SK-N-SH (cell line): ENCODE results near the gene SPI1. TPM values are rescaled to one million over a fixed set of nuclear protein-coding genes. Genes with fewer than 3 reads are reported as not detected.
"Not testable (repeated sequence)": the region's sequence is repeated elsewhere in the genome, so short reads cannot be mapped to it uniquely, and the experiment has no call there.

Experiments used
- CTCF ChIA-PET: fragments of 300-600, 350-600 bp; formaldehyde crosslinking; extraction: SDS; loops from one replicate; lab custom pipeline; 2021; lab: Yijun Ruan, JAX
- POLR2A ChIA-PET: fragments of 350-600 bp; sonication (Branson Sonifier 250); formaldehyde crosslinking; extraction: SDS; loops from one replicate; lab custom pipeline; 2020; ENCODE audit warnings: antibody characterized with exemption, inconsistent platforms; lab: Yijun Ruan, JAX
- DNase-seq: peaks from one replicate; pipeline ENCODE4 v3.0.0; 2012
- H2AFZ ChIP-seq: fragments of 200-600 bp; sonication (generic); 2 replicates; pipeline ENCODE4 v1.8.1; 2016; ENCODE audit warnings: antibody characterized with exemption, mild to moderate bottlenecking, low read depth
- H3F3A ChIP-seq: fragments of 200-600 bp; sonication (generic); replicated peaks from 2 replicates; pipeline ENCODE3; 2016; ENCODE audit warnings: antibody characterized with exemption, mild to moderate bottlenecking; ENCODE audit not compliant: insufficient read depth
- H3K27ac ChIP-seq, 2 experiments: fragments of 200-500 bp in 1 of 2; fragments of 200-600 bp in 1 of 2; sonication (Bioruptor generic) in 1 of 2; sonication (generic), shearing (Covaris generic) in 1 of 2; 2 replicates each; pipeline versions ENCODE4 v1.5.1 to v1.6.1; 2014 to 2016; ENCODE audit warnings: low read depth in 2 of 2, inconsistent platforms in 1 of 2, low read length in 1 of 2, mild to moderate bottlenecking in 1 of 2, mixed read lengths in 1 of 2
- H3K27me3 ChIP-seq: fragments of 200-600 bp; sonication (generic), shearing (Covaris generic); 2 replicates; pipeline ENCODE4 v1.6.1; 2016; ENCODE audit warnings: mixed run types; ENCODE audit not compliant: insufficient read depth
- H3K36me3 ChIP-seq, 2 experiments: fragments of 200-500 bp in 1 of 2; fragments of 200-600 bp in 1 of 2; sonication (Bioruptor generic) in 1 of 2; sonication (generic) in 1 of 2; replicated peaks in 1 of 2; 2 replicates each; pipeline versions ENCODE3 to v1.5.1; 2014 to 2016; ENCODE audit warnings: low read length in 1 of 2, mild to moderate bottlenecking in 1 of 2; ENCODE audit not compliant: insufficient read depth in 2 of 2, control insufficient read depth in 1 of 2
- H3K4me1 ChIP-seq, 2 experiments: fragments of 200-500 bp in 1 of 2; fragments of 200-600 bp in 1 of 2; sonication (Bioruptor generic) in 1 of 2; sonication (generic), shearing (Covaris generic) in 1 of 2; 2 replicates each; pipeline versions ENCODE4 v1.5.1 to v1.6.1; 2014 to 2016; ENCODE audit warnings: low read depth in 1 of 2, low read length in 1 of 2, mixed run types in 1 of 2; ENCODE audit not compliant: insufficient read depth in 2 of 2, control insufficient read depth in 1 of 2
- H3K4me2 ChIP-seq: fragments of 200-600 bp; sonication (generic), shearing (Covaris generic); 2 replicates; pipeline ENCODE4 v1.6.1; 2017; ENCODE audit warnings: mixed run types
- H3K4me3 ChIP-seq, 2 experiments: fragments of 200-500 bp in 1 of 2; fragments of 200-600 bp in 1 of 2; sonication (Bioruptor generic) in 1 of 2; sonication (generic), shearing (Covaris generic) in 1 of 2; 2 replicates each; pipeline versions ENCODE4 v1.5.1 to v1.8.1; 2014 to 2016; ENCODE audit warnings: low read depth in 2 of 2, inconsistent platforms in 1 of 2, low read length in 1 of 2, mild to moderate bottlenecking in 1 of 2, mixed read lengths in 1 of 2, moderate library complexity in 1 of 2
- H3K79me2 ChIP-seq: fragments of 200-600 bp; sonication (generic); 2 replicates; pipeline ENCODE4 v1.8.1; 2017; ENCODE audit warnings: mild to moderate bottlenecking; ENCODE audit not compliant: insufficient read depth
- H3K9ac ChIP-seq: fragments of 200-600 bp; sonication (generic); 2 replicates; pipeline ENCODE4 v1.6.1; 2017; ENCODE audit warnings: mixed run types
- H3K9me2 ChIP-seq: fragments of 200-600 bp; sonication (generic); 2 replicates; pipeline ENCODE4 v1.6.1; 2017; ENCODE audit warnings: mixed run types
- H3K9me3 ChIP-seq: fragments of 200-600 bp; sonication (generic); 2 replicates; pipeline ENCODE4 v1.6.1; 2017; ENCODE audit warnings: mixed run types, mild to moderate bottlenecking, moderate library complexity
- H4K20me1 ChIP-seq: fragments of 200-600 bp; sonication (generic); 2 replicates; pipeline ENCODE4 v1.6.1; 2017; ENCODE audit warnings: mild to moderate bottlenecking, mixed run types; ENCODE audit not compliant: insufficient read depth
- CHD2 ChIP-seq: fragments of 150-350 bp; IDR thresholded peaks from 2 replicates; pipeline ENCODE4 v1.6.1; 2018; ENCODE audit warnings: low read length; ENCODE audit not compliant: partially characterized antibody
- GABPA ChIP-seq: IDR thresholded peaks from 2 replicates; pipeline ENCODE4 v1.4.0; 2012; ENCODE audit warnings: low read depth, mild to moderate bottlenecking
- NRF1 ChIP-seq: IDR thresholded peaks from 2 replicates; pipeline ENCODE4 v1.6.1; 2012; ENCODE audit warnings: low read depth, mild to moderate bottlenecking, low read length
- SIN3A ChIP-seq: IDR thresholded peaks from 2 replicates; pipeline ENCODE4 v1.6.1; 2012; ENCODE audit warnings: low read depth, mild to moderate bottlenecking, low read length, moderate library complexity, borderline replicate concordance
- TEAD4 ChIP-seq: IDR thresholded peaks from 2 replicates; pipeline ENCODE4 v1.4.0; 2012; ENCODE audit warnings: mild to moderate bottlenecking, borderline replicate concordance; ENCODE audit not compliant: insufficient read depth
- WGBS: methylation state at CpG from one replicate; pipeline ENCODE4 v1.1.6; 2017; ENCODE audit warnings: low lambda C conversion rate; 5-methylcytosine and 5-hydroxymethylcytosine counted together
- polyA plus RNA-seq, 3 experiments: library from polyadenylated mRNA; depleted of rRNA; stranded (reverse); fragments of >200 nt; gene quantifications; 2 replicates each; pipeline ENCODE4 v1.2.3, GENCODE V29; 2012
- TF ChIP-seq, protein P1 (sequence below): fragments of 200-600 bp; sonication (generic); IDR thresholded peaks from 2 replicates; pipeline ENCODE4 v1.6.1; 2017; ENCODE audit warnings: antibody characterized with exemption, mild to moderate bottlenecking, moderate library complexity
- TF ChIP-seq, protein P2 (sequence below): fragments of 150-350 bp; IDR thresholded peaks from 2 replicates; pipeline ENCODE4 v1.6.1; 2016; ENCODE audit warnings: mild to moderate bottlenecking, low read depth, low read length
- TF ChIP-seq, protein P3 (sequence below): IDR thresholded peaks from 2 replicates; pipeline ENCODE4 v1.4.0; 2012; ENCODE audit warnings: low read depth

The SPI1 gene
- polyA plus RNA-seq, 1 of the 3 experiments (the other 2 are of a cell fraction): not detected

DNA sequence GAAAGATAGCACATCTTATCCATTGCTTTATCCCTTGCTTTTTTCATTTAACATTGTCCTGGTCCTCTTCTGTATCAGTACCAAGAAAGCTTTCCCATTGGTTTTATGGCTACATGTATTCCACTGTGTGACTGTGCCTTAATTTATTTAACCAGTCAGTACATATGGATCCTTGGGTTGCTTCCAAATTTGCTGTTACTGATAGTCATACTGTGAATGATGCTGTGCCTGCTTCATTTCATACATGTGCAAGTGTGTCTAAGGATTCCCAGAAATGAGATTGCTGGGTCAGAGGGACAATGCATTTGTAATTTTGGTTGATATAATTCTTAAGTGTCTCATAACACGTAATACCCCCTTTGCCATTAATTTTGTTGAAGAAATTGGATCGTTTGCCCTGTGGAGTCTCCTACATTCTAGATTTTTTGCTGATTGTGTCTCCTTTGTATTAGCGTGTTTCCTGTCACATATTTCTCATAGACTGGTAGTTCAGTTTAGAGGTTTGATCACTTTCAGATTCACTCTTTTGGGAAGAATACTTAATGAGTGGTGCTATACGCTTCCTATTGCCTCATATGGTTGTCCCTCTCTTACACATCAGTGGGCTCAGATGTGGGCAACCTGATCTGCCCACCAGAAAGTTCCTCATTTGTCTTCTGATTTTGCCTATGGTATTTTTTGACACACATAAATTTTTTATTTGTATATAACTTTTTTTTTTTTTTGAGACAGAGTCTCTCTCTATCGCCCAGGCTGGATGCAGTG lies 61.1 kb downstream of the SPI1 start:
- H3F3A ChIP-seq: no peaks in the 10 kb centered on the region
- no peak overlapping the region for H3K4me3 ChIP-seq
- POLR2A ChIA-PET: no interaction called here
- no peaks in the 10 kb centered on the region for H3K27me3 ChIP-seq
- no peaks in the 10 kb centered on the region for H3K9me2 ChIP-seq
- TF ChIP-seq NRF1 (no peak), SIN3A (no peak), GABPA (no peak), TEAD4 (no peak), CHD2 (no peak)
- TF ChIP-seq, protein P1, sequence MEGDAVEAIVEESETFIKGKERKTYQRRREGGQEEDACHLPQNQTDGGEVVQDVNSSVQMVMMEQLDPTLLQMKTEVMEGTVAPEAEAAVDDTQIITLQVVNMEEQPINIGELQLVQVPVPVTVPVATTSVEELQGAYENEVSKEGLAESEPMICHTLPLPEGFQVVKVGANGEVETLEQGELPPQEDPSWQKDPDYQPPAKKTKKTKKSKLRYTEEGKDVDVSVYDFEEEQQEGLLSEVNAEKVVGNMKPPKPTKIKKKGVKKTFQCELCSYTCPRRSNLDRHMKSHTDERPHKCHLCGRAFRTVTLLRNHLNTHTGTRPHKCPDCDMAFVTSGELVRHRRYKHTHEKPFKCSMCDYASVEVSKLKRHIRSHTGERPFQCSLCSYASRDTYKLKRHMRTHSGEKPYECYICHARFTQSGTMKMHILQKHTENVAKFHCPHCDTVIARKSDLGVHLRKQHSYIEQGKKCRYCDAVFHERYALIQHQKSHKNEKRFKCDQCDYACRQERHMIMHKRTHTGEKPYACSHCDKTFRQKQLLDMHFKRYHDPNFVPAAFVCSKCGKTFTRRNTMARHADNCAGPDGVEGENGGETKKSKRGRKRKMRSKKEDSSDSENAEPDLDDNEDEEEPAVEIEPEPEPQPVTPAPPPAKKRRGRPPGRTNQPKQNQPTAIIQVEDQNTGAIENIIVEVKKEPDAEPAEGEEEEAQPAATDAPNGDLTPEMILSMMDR: no peak
- TF ChIP-seq, protein P2, sequence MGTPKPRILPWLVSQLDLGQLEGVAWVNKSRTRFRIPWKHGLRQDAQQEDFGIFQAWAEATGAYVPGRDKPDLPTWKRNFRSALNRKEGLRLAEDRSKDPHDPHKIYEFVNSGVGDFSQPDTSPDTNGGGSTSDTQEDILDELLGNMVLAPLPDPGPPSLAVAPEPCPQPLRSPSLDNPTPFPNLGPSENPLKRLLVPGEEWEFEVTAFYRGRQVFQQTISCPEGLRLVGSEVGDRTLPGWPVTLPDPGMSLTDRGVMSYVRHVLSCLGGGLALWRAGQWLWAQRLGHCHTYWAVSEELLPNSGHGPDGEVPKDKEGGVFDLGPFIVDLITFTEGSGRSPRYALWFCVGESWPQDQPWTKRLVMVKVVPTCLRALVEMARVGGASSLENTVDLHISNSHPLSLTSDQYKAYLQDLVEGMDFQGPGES: no peak
- TF ChIP-seq, protein P3, sequence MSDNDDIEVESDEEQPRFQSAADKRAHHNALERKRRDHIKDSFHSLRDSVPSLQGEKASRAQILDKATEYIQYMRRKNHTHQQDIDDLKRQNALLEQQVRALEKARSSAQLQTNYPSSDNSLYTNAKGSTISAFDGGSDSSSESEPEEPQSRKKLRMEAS: no peak
- TF ChIP-seq, all 33 proteins: peak for 0
- Histone ChIP-seq H2AFZ (no peak overlapping the region), H3K27ac (no peak overlapping the region), H3K4me2 (no peak overlapping the region), H4K20me1 (no peaks in the 10 kb centered on the region), H3K9me3 (no peaks in the 10 kb centered on the region), H3K79me2 (no peaks in the 10 kb centered on the region), H3K4me1 (no peaks in the 10 kb centered on the region), H3K9ac (no peak overlapping the region), H3K36me3 (peaks cover 29 to 38% of the 10 kb centered on the region in 2 experiments)
- CTCF ChIA-PET: interaction anchor here (0.7 to 1.0 kb wide), 4 partner anchors 19 to 113 kb away, joined by 3 to 4 read pairs (median 3); no protein-coding TSS in a partner anchor
- WGBS: 96% methylated on average over 5 of the region's 5 CpGs
- no peak for DNase-seq

DNA sequence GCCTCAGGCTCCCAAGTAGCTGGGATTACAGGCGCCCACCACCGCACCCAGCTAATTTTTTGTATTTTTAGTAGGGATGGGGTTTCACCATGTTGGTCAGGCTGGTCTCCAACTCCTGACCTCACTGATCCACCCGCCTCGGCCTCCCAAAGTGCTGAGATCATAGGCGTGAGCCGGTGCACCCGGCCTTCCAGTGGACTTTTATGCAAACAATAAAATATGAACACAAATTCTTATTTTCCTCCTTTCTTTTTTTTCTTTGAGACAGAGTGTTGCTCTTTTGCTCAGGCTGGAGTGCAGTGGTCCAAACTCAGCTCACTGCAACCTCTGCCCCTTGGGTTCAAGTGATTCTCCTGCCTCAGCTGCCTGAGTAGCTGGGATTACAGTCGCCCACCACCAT lies 61.8 kb downstream of the SPI1 start:
- H3K27ac ChIP-seq, H3K4me1 ChIP-seq, H3K27me3 ChIP-seq, H2AFZ ChIP-seq, H3K9me2 ChIP-seq, H3F3A ChIP-seq, H3K79me2 ChIP-seq, H4K20me1 ChIP-seq, DNase-seq, H3K4me2 ChIP-seq, H3K9me3 ChIP-seq, POLR2A ChIA-PET, H3K9ac ChIP-seq, H3K4me3 ChIP-seq: not testable (repeated sequence)
- 99% methylated on average over 8 of the region's 8 CpGs for WGBS
- H3K36me3 ChIP-seq: peaks cover 28 to 33% of the 10 kb centered on the region in 2 experiments
- CTCF ChIA-PET: interaction anchor here (0.7 to 1.0 kb wide), 3 partner anchors 20 to 112 kb away, joined by 3 to 4 read pairs (median 3); no protein-coding TSS in a partner anchor
